ENCODE data around the gene HNMT. TPM values are rescaled to one million over a fixed set of nuclear protein-coding genes. Genes with fewer than 3 reads are reported as not detected.

Gene HNMT
- total RNA-seq, 2 experiments from 2014 or later: not detected

- POLR2A ChIA-PET: no interaction called here
- H3K4me1 Mint-ChIP-seq: no peaks in the 10 kb centered on the region
- no peaks in the 10 kb centered on the region for H3K36me3 Mint-ChIP-seq (ENCODE audit: low read depth)
- no peak overlapping the region for H3K4me3 Mint-ChIP-seq
- no peak overlapping the region for H3K27ac Mint-ChIP-seq
- CTCF ChIA-PET: interaction anchor here (0.6 kb wide), 1 partner anchor 546 kb away, joined by 3 read pairs; no protein-coding TSS in a partner anchor
- H3K9me3 Mint-ChIP-seq: no peaks in the 10 kb centered on the region
- H3K27me3 Mint-ChIP-seq: peaks cover 1% of the 10 kb centered on the region
- no peak for DNase-seq
These were observed 52.2 kb downstream of the HNMT start for GRCh38 chr2:138016351-138017087.

- DNase-seq: no peak
- Mint-ChIP-seq H3K27me3 (peaks cover 1% of the 10 kb centered on the region), H3K27ac (no peak overlapping the region), H3K4me3 (no peak overlapping the region), H3K36me3 (ENCODE audit: low read depth) (no peaks in the 10 kb centered on the region), H3K9me3 (no peaks in the 10 kb centered on the region), H3K4me1 (no peaks in the 10 kb centered on the region)
- CTCF ChIA-PET: no interaction called here
- POLR2A ChIA-PET: no interaction called here
These were observed 53.6 kb downstream of the HNMT start for GRCh38 chr2:138017824-138018223.

GRCh38 chr2:138018866-138019688 is 54.8 kb downstream of the HNMT start:
- Mint-ChIP-seq H3K27me3 (peaks cover 1% of the 10 kb centered on the region), H3K9me3 (no peaks in the 10 kb centered on the region), H3K36me3 (ENCODE audit: low read depth) (no peaks in the 10 kb centered on the region), H3K4me1 (no peaks in the 10 kb centered on the region), H3K4me3 (no peak overlapping the region), H3K27ac (no peak overlapping the region)
- POLR2A ChIA-PET: no interaction called here
- CTCF ChIA-PET: no interaction called here
- DNase-seq: no peak

- Mint-ChIP-seq H3K4me3 (no peak overlapping the region), H3K27ac (no peak overlapping the region), H3K9me3 (no peaks in the 10 kb centered on the region), H3K36me3 (ENCODE audit: low read depth) (no peaks in the 10 kb centered on the region), H3K4me1 (no peaks in the 10 kb centered on the region), H3K27me3 (peaks cover 1% of the 10 kb centered on the region)
- ChIA-PET POLR2A (no interaction called here), CTCF (no interaction called here)
- DNase-seq: no peak
These were observed 56.2 kb downstream of the HNMT start for GRCh38 chr2:138020432-138020831.

- H3K36me3 Mint-ChIP-seq (ENCODE audit: low read depth): no peaks in the 10 kb centered on the region
- DNase-seq: no peak
- H3K4me3 Mint-ChIP-seq: no peak overlapping the region
- H3K9me3 Mint-ChIP-seq: peaks cover 3% of the 10 kb centered on the region
- peaks cover 1% of the 10 kb centered on the region for H3K27me3 Mint-ChIP-seq
- no peaks in the 10 kb centered on the region for H3K4me1 Mint-ChIP-seq
- ChIA-PET CTCF (no interaction called here), POLR2A (no interaction called here)
- no peak overlapping the region for H3K27ac Mint-ChIP-seq
These were observed 56.9 kb downstream of the HNMT start for GRCh38 chr2:138021154-138021553.

GRCh38 chr2:138023298-138023697 is 59.0 kb downstream of the HNMT start:
- Mint-ChIP-seq H3K4me1 (no peaks in the 10 kb centered on the region), H3K36me3 (ENCODE audit: low read depth) (no peaks in the 10 kb centered on the region), H3K9me3 (peaks cover 3% of the 10 kb centered on the region), H3K4me3 (no peak overlapping the region), H3K27me3 (peaks cover 1% of the 10 kb centered on the region), H3K27ac (no peak overlapping the region)
- no peak for DNase-seq
- CTCF ChIA-PET: no interaction called here
- POLR2A ChIA-PET: no interaction called here

GRCh38 chr2:138023976-138024375 is 59.7 kb downstream of the HNMT start:
- peaks cover 3% of the 10 kb centered on the region for H3K9me3 Mint-ChIP-seq
- no peaks in the 10 kb centered on the region for H3K36me3 Mint-ChIP-seq (ENCODE audit: low read depth)
- DNase-seq: no peak
- no peaks in the 10 kb centered on the region for H3K4me1 Mint-ChIP-seq
- ChIA-PET CTCF (interaction anchor here (1.2 kb wide), 1 partner anchor 258 kb away, joined by 3 read pairs; no protein-coding TSS in a partner anchor), POLR2A (no interaction called here)
- H3K27ac Mint-ChIP-seq: no peak overlapping the region
- H3K4me3 Mint-ChIP-seq: no peak overlapping the region
- H3K27me3 Mint-ChIP-seq: no peaks in the 10 kb centered on the region

- peaks cover 3% of the 10 kb centered on the region for H3K9me3 Mint-ChIP-seq
- no peak overlapping the region for H3K27ac Mint-ChIP-seq
- no peaks in the 10 kb centered on the region for H3K36me3 Mint-ChIP-seq (ENCODE audit: low read depth)
- POLR2A ChIA-PET: no interaction called here
- DNase-seq: no peak
- H3K27me3 Mint-ChIP-seq: no peaks in the 10 kb centered on the region
- no peaks in the 10 kb centered on the region for H3K4me1 Mint-ChIP-seq
- CTCF ChIA-PET: no interaction called here
- H3K4me3 Mint-ChIP-seq: no peak overlapping the region
These were observed 62.1 kb downstream of the HNMT start for GRCh38 chr2:138026111-138027020.

GRCh38 chr2:138028538-138028937 is 64.3 kb downstream of the HNMT start:
- Mint-ChIP-seq H3K4me1 (no peaks in the 10 kb centered on the region), H3K27me3 (no peaks in the 10 kb centered on the region), H3K9me3 (peaks cover 3% of the 10 kb centered on the region), H3K36me3 (ENCODE audit: low read depth) (no peaks in the 10 kb centered on the region), H3K4me3 (no peak overlapping the region), H3K27ac (no peak overlapping the region)
- ChIA-PET CTCF (no interaction called here), POLR2A (no interaction called here)
- DNase-seq: no peak

- Mint-ChIP-seq H3K27me3 (no peaks in the 10 kb centered on the region), H3K9me3 (peaks cover 3% of the 10 kb centered on the region), H3K4me1 (no peaks in the 10 kb centered on the region), H3K27ac (no peak overlapping the region), H3K4me3 (no peak overlapping the region), H3K36me3 (ENCODE audit: low read depth) (no peaks in the 10 kb centered on the region)
- ChIA-PET POLR2A (no interaction called here), CTCF (no interaction called here)
- no peak for DNase-seq
These were observed 65.0 kb downstream of the HNMT start for GRCh38 chr2:138029276-138029675.

GRCh38 chr2:138030459-138030858 is 66.2 kb downstream of the HNMT start:
- Mint-ChIP-seq H3K27ac (no peak overlapping the region), H3K36me3 (ENCODE audit: low read depth) (no peaks in the 10 kb centered on the region), H3K4me3 (no peak overlapping the region), H3K4me1 (no peaks in the 10 kb centered on the region), H3K27me3 (no peaks in the 10 kb centered on the region), H3K9me3 (peaks cover 3% of the 10 kb centered on the region)
- CTCF ChIA-PET: no interaction called here
- DNase-seq: no peak
- POLR2A ChIA-PET: no interaction called here

GRCh38 chr2:138032334-138032733 is 68.1 kb downstream of the HNMT start:
- no peak for DNase-seq

GRCh38 chr2:138034536-138034935 is 70.3 kb downstream of the HNMT start:
- no peaks in the 10 kb centered on the region for H3K36me3 Mint-ChIP-seq (ENCODE audit: low read depth)
- H3K4me1 Mint-ChIP-seq: no peaks in the 10 kb centered on the region
- POLR2A ChIA-PET: no interaction called here
- H3K9me3 Mint-ChIP-seq: no peaks in the 10 kb centered on the region
- H3K27ac Mint-ChIP-seq: no peak overlapping the region
- no peaks in the 10 kb centered on the region for H3K27me3 Mint-ChIP-seq
- no peak for DNase-seq
- CTCF ChIA-PET: no interaction called here
- H3K4me3 Mint-ChIP-seq: no peak overlapping the region

More at GRCh38 chr2:138032334-138032733, 68.1 kb downstream of the HNMT start:
- ChIA-PET CTCF (no interaction called here), POLR2A (no interaction called here)
- Mint-ChIP-seq H3K36me3 (ENCODE audit: low read depth) (no peaks in the 10 kb centered on the region), H3K4me3 (no peak overlapping the region), H3K27me3 (no peaks in the 10 kb centered on the region), H3K4me1 (no peaks in the 10 kb centered on the region), H3K27ac (no peak overlapping the region), H3K9me3 (no peaks in the 10 kb centered on the region)
